OCI-LY3 (cell line): ENCODE results near the gene CDNF.

ENCODE experiments used
- CTCF ChIP-seq: fragments of 200-600, 300-600 bp; sonication (generic); IDR thresholded peaks from 2 replicates; pipeline ENCODE4 v1.5.1; 2014; ENCODE audit warnings: antibody characterized with exemption, low read length, low read depth
- EZH2phosphoT487 ChIP-seq: fragments of 200-600 bp; shearing (Covaris generic); IDR thresholded peaks from 2 replicates; pipeline ENCODE4 v1.6.1; 2018; ENCODE audit warnings: antibody characterized with exemption, mixed run types, low read depth

GRCh38 chr10:14875941-14876340, 38.1 kb upstream of the CDNF start:
- TF ChIP-seq CTCF (no peak), EZH2phosphoT487 (no peak)
